GM06990 (cell line): Measurements from ENCODE around the gene PFN4.
"Not testable (repeated sequence)": the region's sequence is repeated elsewhere in the genome, so short reads cannot be mapped to it uniquely, and the experiment has no call there.

ENCODE experiments used
- DNase-seq: peaks from one replicate; pipeline ENCODE4 v3.0.0-alpha.2; 2011; ENCODE audit not compliant: insufficient read length; ENCODE audit errors: extremely low read depth
- H3K27me3 ChIP-seq: replicated peaks from 2 replicates; pipeline ENCODE4 v1.6.0; 2011; ENCODE audit warnings: low read length; ENCODE audit not compliant: control insufficient read depth, insufficient read depth
- H3K36me3 ChIP-seq: 2 replicates; pipeline ENCODE4 v1.5.1; 2011; ENCODE audit warnings: low read length; ENCODE audit not compliant: control insufficient read depth, insufficient read depth
- H3K4me3 ChIP-seq: replicated peaks from 2 replicates; pipeline ENCODE4 v1.5.1; 2011; ENCODE audit warnings: low read depth, mild to moderate bottlenecking, control low read depth, low read length
- CTCF ChIP-seq: IDR thresholded peaks from 2 replicates; pipeline ENCODE4 v1.5.1; 2011; ENCODE audit warnings: low read length, control low read depth, mild to moderate bottlenecking, inconsistent platforms; ENCODE audit not compliant: insufficient read depth, poor library complexity, severe bottlenecking

The PFN4 gene

GRCh38 chr2:24104906-24105305 is 18.2 kb downstream of the PFN4 start:
- peak; percentile 29 for DNase-seq
- no peaks in the 10 kb centered on the region for H3K27me3 ChIP-seq
- no peaks in the 10 kb centered on the region for H3K36me3 ChIP-seq
- H3K4me3 ChIP-seq: no peak overlapping the region
- no peak for TF ChIP-seq CTCF

GRCh38 chr2:24104110-24104650 is 19.0 kb downstream of the PFN4 start:
- no peaks in the 10 kb centered on the region for H3K36me3 ChIP-seq
- TF ChIP-seq CTCF: no peak
- no peaks in the 10 kb centered on the region for H3K27me3 ChIP-seq
- H3K4me3 ChIP-seq: no peak overlapping the region
- DNase-seq: no peak

- no peak for TF ChIP-seq CTCF
- Histone ChIP-seq H3K36me3 (no peaks in the 10 kb centered on the region), H3K27me3 (no peaks in the 10 kb centered on the region), H3K4me3 (no peak overlapping the region)
- no peak for DNase-seq
Observed at GRCh38 chr2:24102677-24103076, 20.5 kb downstream of the PFN4 start.

- no peak for TF ChIP-seq CTCF
- DNase-seq: no peak
- H3K4me3 ChIP-seq: no peak overlapping the region
Observed at GRCh38 chr2:24101992-24102391, 21.1 kb downstream of the PFN4 start.

GRCh38 chr2:24100732-24101131 is 22.4 kb downstream of the PFN4 start:
- DNase-seq, H3K36me3 ChIP-seq, H3K4me3 ChIP-seq, H3K27me3 ChIP-seq: not testable (repeated sequence)

More at GRCh38 chr2:24101992-24102391, 21.1 kb downstream of the PFN4 start:
- H3K27me3 ChIP-seq: no peaks in the 10 kb centered on the region
- no peaks in the 10 kb centered on the region for H3K36me3 ChIP-seq

GRCh38 chr2:24095171-24095677 is 27.9 kb downstream of the PFN4 start:
- H3K36me3 ChIP-seq, DNase-seq, H3K27me3 ChIP-seq, H3K4me3 ChIP-seq: not testable (repeated sequence)

GRCh38 chr2:24093270-24093669 is 29.9 kb downstream of the PFN4 start:
- H3K36me3 ChIP-seq, H3K27me3 ChIP-seq, DNase-seq, H3K4me3 ChIP-seq: not testable (repeated sequence)
